HG02588 (cell line): Measurements from ENCODE around the gene GSC2.

Experiments used
- ATAC-seq: cut with Tn5 transposase; IDR thresholded peaks from one replicate; pipeline ENCODE4 v1.9.1; 2021; ENCODE audit warnings: mild to moderate bottlenecking, moderate library complexity; ENCODE audit not compliant: unreplicated experiment

The GSC2 gene

GRCh38 chr22:19103880-19104821 lies 45.9 kb downstream of the GSC2 start:
- no peak for ATAC-seq

GRCh38 chr22:19098157-19098556 lies 51.9 kb downstream of the GSC2 start:
- ATAC-seq, result no peak

GRCh38 chr22:19097518-19097917 lies 52.6 kb downstream of the GSC2 start:
- no peak for ATAC-seq
